MCF 10A (cell line): ENCODE results near the gene ARHGAP22. TPM values are rescaled to one million over a fixed set of nuclear protein-coding genes. Genes with fewer than 3 reads are reported as not detected.
A peak's percentile ranks its signal among the peaks of the same experiment; 100 is the strongest.

Experiments used
- BruUV-seq: library from RNA; stranded (reverse); fragments of 400-500 nt; replicated peaks from 2 replicates; lab custom pipeline; 2021; lab: Mats Ljungman, UMichigan
- CTCF ChIA-PET: fragments of 300-600 bp; sonication (Branson Sonifier 250); formaldehyde crosslinking; extraction: SDS; loops from one replicate; lab custom pipeline; 2021; ENCODE audit warnings: antibody characterized with exemption, inconsistent platforms; lab: Yijun Ruan, JAX
- POLR2A ChIA-PET: fragments of 300-600, 350-650 bp; sonication (Branson Sonifier 250); formaldehyde crosslinking; extraction: SDS; loops from one replicate; lab custom pipeline; 2020; ENCODE audit warnings: antibody characterized with exemption, inconsistent platforms; lab: Yijun Ruan, JAX
- DNase-seq: peaks from one replicate; pipeline ENCODE4 v3.0.0-alpha.2; 2018; ENCODE audit not compliant: unreplicated experiment
- H3K27ac Mint-ChIP-seq: one replicate; pipeline ENCODE4 v1.8.0; 2022; ENCODE audit warnings: mild to moderate bottlenecking, low read depth, mixed read lengths; ENCODE audit not compliant: unreplicated experiment
- H3K27me3 Mint-ChIP-seq: one replicate; pipeline ENCODE4 v1.8.0; 2022; ENCODE audit warnings: mixed read lengths; ENCODE audit not compliant: insufficient read depth, unreplicated experiment
- H3K36me3 Mint-ChIP-seq: one replicate; pipeline ENCODE4 v1.8.0; 2022; ENCODE audit warnings: mild to moderate bottlenecking, moderate library complexity, mixed read lengths; ENCODE audit not compliant: insufficient read depth, unreplicated experiment
- H3K4me1 Mint-ChIP-seq: one replicate; pipeline ENCODE4 v1.8.0; 2022; ENCODE audit warnings: mixed read lengths; ENCODE audit not compliant: insufficient read depth, unreplicated experiment
- H3K4me3 Mint-ChIP-seq: one replicate; pipeline ENCODE4 v1.8.0; 2022; ENCODE audit warnings: mild to moderate bottlenecking, moderate library complexity, mixed read lengths; ENCODE audit not compliant: unreplicated experiment
- H3K9me3 Mint-ChIP-seq: one replicate; pipeline ENCODE4 v1.8.0; 2022; ENCODE audit warnings: mixed read lengths; ENCODE audit not compliant: unreplicated experiment
- intact Hi-C: fragments of 100-400 bp; cut with micrococcal nuclease; formaldehyde crosslinking; loops from 2 replicates; pipeline ENCODE4 v1.14.1; 2022
- total RNA-seq: library from RNA; stranded (reverse); gene quantifications from 2 replicates; pipeline ENCODE4 v1.2.3, GENCODE V29; 2022
- TF ChIP-seq, protein P1 (sequence below): fragments of 200-600 bp; IDR thresholded peaks from one replicate; pipeline ENCODE4 v1.8.0; 2022; ENCODE audit warnings: antibody characterized with exemption, mild to moderate bottlenecking; ENCODE audit not compliant: unreplicated experiment

The ARHGAP22 gene
- total RNA-seq, 1 experiment from 2014 or later, result 6.3 TPM

GRCh38 chr10:48523820-48524758 lies 80.8 kb downstream of the ARHGAP22 start:
- no peak for DNase-seq
- CTCF ChIA-PET, result interaction anchor here (0.5 to 1.2 kb wide), 5 partner anchors 66 to 360 kb away, joined by 3 to 5 read pairs (median 4); no protein-coding TSS in a partner anchor
- H3K36me3 Mint-ChIP-seq, result no peaks in the 10 kb centered on the region
- intact Hi-C loops, result no loop called here
- H3K4me1 Mint-ChIP-seq, result no peaks in the 10 kb centered on the region
- POLR2A ChIA-PET, result interaction anchor here (0.5 to 1.0 kb wide), 2 partner anchors 8 to 113 kb away, joined by 3 read pairs; no protein-coding TSS in a partner anchor
- TF ChIP-seq, protein P1, sequence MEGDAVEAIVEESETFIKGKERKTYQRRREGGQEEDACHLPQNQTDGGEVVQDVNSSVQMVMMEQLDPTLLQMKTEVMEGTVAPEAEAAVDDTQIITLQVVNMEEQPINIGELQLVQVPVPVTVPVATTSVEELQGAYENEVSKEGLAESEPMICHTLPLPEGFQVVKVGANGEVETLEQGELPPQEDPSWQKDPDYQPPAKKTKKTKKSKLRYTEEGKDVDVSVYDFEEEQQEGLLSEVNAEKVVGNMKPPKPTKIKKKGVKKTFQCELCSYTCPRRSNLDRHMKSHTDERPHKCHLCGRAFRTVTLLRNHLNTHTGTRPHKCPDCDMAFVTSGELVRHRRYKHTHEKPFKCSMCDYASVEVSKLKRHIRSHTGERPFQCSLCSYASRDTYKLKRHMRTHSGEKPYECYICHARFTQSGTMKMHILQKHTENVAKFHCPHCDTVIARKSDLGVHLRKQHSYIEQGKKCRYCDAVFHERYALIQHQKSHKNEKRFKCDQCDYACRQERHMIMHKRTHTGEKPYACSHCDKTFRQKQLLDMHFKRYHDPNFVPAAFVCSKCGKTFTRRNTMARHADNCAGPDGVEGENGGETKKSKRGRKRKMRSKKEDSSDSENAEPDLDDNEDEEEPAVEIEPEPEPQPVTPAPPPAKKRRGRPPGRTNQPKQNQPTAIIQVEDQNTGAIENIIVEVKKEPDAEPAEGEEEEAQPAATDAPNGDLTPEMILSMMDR, result peak; percentile 38
- H3K27ac Mint-ChIP-seq, result no peak overlapping the region
- peaks cover 9% of the 10 kb centered on the region for H3K9me3 Mint-ChIP-seq
- peak overlapping the region; percentile 21 for H3K4me3 Mint-ChIP-seq
- no peaks in the 10 kb centered on the region for H3K27me3 Mint-ChIP-seq
- BruUV-seq, result no TSS peak

DNA sequence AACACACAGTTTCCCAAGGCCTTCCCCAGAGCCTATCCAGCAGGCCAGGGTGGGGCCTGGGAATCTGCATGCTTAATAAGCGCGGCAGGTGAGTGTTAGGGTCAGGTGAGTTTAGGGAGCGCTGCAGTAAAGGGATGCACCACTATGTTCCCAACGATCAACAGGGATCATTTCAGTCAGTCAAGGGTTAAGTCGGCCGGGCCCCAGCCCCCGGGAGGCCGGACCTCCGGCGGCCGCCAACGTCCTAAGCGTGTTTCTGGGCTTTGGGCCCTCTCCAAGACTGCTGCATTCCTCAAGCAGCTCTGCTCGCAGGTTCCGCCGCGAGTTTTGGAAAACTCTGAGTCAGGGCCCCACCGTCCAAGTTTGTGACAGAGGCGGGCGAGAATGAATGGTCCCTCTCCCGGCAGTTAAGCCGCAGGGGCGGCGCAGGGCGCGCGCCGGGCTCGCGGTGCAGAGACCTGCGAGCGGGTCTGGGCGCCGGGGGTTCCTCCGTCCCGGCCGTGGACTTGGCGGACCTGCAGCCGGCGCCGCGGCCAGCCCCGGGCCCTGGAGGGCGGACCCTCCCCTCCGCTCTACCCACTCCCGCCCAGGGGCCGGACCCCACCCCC lies 81.6 kb downstream of the ARHGAP22 start:
- Mint-ChIP-seq H3K9me3 (peaks cover 9% of the 10 kb centered on the region), H3K4me3 (peak overlapping the region; percentile 21), H3K36me3 (no peaks in the 10 kb centered on the region), H3K27me3 (no peaks in the 10 kb centered on the region), H3K4me1 (no peaks in the 10 kb centered on the region), H3K27ac (no peak overlapping the region)
- DNase-seq, result no peak
- intact Hi-C loops, result no loop called here
- TF ChIP-seq, protein P1, result no peak
- no TSS peak for BruUV-seq
- ChIA-PET CTCF (interaction anchor here (0.5 to 1.2 kb wide), 3 partner anchors 8 to 91 kb away, joined by 3 to 4 read pairs (median 4); no protein-coding TSS in a partner anchor), POLR2A (interaction anchor here (0.5 to 1.0 kb wide), 2 partner anchors 8 to 114 kb away, joined by 3 read pairs; no protein-coding TSS in a partner anchor)

GRCh38 chr10:48522011-48522765 lies 82.7 kb downstream of the ARHGAP22 start:
- intact Hi-C loops, result no loop called here
- CTCF ChIA-PET, result interaction anchor here (0.9 to 1.8 kb wide), 4 partner anchors 10 to 158 kb away, joined by 3 to 9 read pairs (median 4); no protein-coding TSS in a partner anchor
- H3K4me1 Mint-ChIP-seq, result no peaks in the 10 kb centered on the region
- H3K27me3 Mint-ChIP-seq, result no peaks in the 10 kb centered on the region
- no TSS peak for BruUV-seq
- no peak overlapping the region for H3K27ac Mint-ChIP-seq
- no peaks in the 10 kb centered on the region for H3K36me3 Mint-ChIP-seq
- H3K4me3 Mint-ChIP-seq, result no peak overlapping the region
- no peak for DNase-seq
- H3K9me3 Mint-ChIP-seq, result peaks cover 5% of the 10 kb centered on the region
- POLR2A ChIA-PET, result no interaction called here
- TF ChIP-seq, protein P1, result no peak
